GM12891 (cell line): ENCODE data around the gene SLC11A2.
"Not testable (repeated sequence)": the region's sequence is repeated elsewhere in the genome, so short reads cannot be mapped to it uniquely, and the experiment has no call there.

Experiments
- DNase-seq: peaks from one replicate; pipeline ENCODE4 v3.0.0; 2011; ENCODE audit warnings: low spot score; ENCODE audit not compliant: insufficient read length
- FAIRE-seq: peaks from 2 replicates; lab custom pipeline; 2011; peaks lifted over from hg19 to GRCh38; lab: Jason Lieb, UNC
- PAX5 ChIP-seq: IDR thresholded peaks from 2 replicates; pipeline ENCODE4 v1.6.1; 2011; ENCODE audit warnings: low read length, moderate library complexity, mild to moderate bottlenecking; ENCODE audit not compliant: insufficient read depth, severe bottlenecking
- POLR2A ChIP-seq: IDR thresholded peaks from 2 replicates; pipeline ENCODE4 v1.6.1; 2011; ENCODE audit warnings: low read depth, low read length, control low read depth
- POLR2AphosphoS5 ChIP-seq: IDR thresholded peaks from 2 replicates; pipeline ENCODE4 v1.6.1; 2011; ENCODE audit warnings: low read depth, low read length, control low read depth
- POU2F2 ChIP-seq: IDR thresholded peaks from 2 replicates; pipeline ENCODE4 v1.6.1; 2011; ENCODE audit warnings: low read depth, mild to moderate bottlenecking, control low read depth, low read length, moderate library complexity
- SPI1 ChIP-seq: IDR thresholded peaks from 2 replicates; pipeline ENCODE4 v1.6.1; 2011; ENCODE audit warnings: low read depth, low read length, control low read depth
- TAF1 ChIP-seq: IDR thresholded peaks from 2 replicates; pipeline ENCODE4 v1.6.1; 2011; ENCODE audit warnings: low read depth, low read length, control low read depth

The SLC11A2 gene

DNA sequence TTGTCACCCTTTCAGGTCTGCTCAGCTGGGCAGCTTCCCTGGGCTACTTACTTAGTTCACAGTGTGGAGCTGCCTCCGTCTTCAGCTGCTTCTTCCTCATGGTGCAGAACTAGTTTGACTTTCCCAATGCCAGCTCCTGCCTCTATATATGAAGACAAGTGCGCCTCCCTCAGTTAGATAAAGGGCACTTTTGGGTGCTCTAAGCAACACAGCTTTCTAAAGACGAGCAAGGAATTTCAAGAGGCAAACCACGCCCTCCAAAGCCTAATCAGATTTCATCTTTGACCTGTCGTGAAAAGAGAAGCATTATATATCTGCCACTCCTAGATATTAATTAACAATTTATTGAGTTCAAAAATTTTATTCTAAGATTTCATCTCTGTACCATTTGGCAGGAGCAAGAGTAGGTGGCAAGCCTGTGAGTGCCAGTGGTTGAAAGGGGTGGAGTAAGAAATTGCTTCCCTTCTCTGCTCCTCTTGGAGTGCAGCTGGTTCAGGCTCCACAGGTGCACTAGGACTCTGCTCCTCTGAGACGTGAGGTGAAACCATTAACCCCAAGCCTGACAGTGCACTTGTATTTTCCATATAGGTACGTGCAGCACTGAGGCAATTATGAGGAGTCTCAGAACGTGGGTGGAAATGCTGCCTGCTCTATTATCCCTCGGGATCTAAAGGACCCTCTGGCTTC, 2.1 kb upstream of the SLC11A2 start:
- no peak for TF ChIP-seq POU2F2
- no peak for TF ChIP-seq PAX5
- no peak for TF ChIP-seq POLR2AphosphoS5
- TF ChIP-seq TAF1, result no peak
- TF ChIP-seq POLR2A, result no peak
- no peak for TF ChIP-seq SPI1
- no peak for FAIRE-seq
- DNase-seq, result no peak

GRCh38 chr12:51027342-51027835, 1.2 kb upstream of the SLC11A2 start:
- FAIRE-seq (no peak), DNase-seq (no peak)
- TF ChIP-seq SPI1 (no peak), POLR2AphosphoS5 (no peak), TAF1 (no peak), POLR2A (no peak), POU2F2 (no peak), PAX5 (no peak)

- DNase-seq (no peak), FAIRE-seq (no peak)
- TF ChIP-seq TAF1 (no peak), POU2F2 (no peak), POLR2AphosphoS5 (no peak)
Measured at GRCh38 chr12:51025338-51025835, 797 bp downstream of the SLC11A2 start.

DNA sequence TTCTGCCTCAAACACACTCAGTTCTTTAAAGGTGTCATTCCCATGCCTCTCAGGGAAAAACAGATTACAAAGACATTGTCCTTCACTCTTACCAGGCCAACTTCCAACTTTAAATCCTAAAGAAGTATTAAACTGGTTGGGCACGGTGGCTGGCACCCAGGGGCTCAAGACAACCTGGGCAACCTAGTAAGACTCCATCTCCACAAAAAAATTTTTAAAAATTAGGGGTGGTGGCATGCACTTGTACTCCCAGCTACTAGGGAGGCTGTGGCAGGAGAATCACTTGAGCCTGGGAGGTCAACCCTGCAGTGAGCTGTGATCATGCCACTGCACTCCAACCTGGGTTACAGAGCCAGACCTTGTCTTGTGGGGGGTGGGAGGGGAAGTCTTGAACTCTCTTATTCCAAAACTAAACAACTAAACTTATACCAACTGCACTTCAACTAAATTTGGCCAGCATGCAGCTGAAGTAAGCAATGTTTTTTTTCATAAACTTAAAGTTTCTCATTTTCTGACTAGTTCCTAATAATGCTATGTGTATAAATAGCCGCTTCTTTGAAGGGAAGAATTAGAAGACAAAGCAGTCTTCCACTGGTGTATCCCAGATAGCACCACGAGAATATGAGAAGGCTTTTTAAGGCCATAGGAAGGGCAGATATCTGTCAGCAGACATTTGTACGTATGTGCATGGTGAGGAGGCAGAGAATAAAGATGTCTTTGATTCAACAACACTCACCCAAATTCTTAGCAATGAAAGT, 2.4 kb downstream of the SLC11A2 start:
- DNase-seq (no peak), FAIRE-seq (no peak)
- TF ChIP-seq POLR2A (no peak), PAX5 (no peak), POLR2AphosphoS5 (no peak), POU2F2 (no peak), TAF1 (no peak), SPI1 (no peak)

GRCh38 chr12:51021694-51022093, 4.5 kb downstream of the SLC11A2 start:
- DNase-seq, result no peak
- FAIRE-seq, result no peak
- TF ChIP-seq POLR2A (no peak), POLR2AphosphoS5 (no peak)

- DNase-seq (no peak), FAIRE-seq (no peak)
- TF ChIP-seq SPI1 (no peak), PAX5 (no peak), POLR2AphosphoS5 (no peak), POU2F2 (no peak), POLR2A (no peak), TAF1 (no peak)
Measured at GRCh38 chr12:51020448-51021182, 5.6 kb downstream of the SLC11A2 start.

GRCh38 chr12:51019927-51020326, 6.3 kb downstream of the SLC11A2 start:
- DNase-seq, result no peak
- TF ChIP-seq PAX5, result no peak
- no peak for TF ChIP-seq POU2F2
- no peak for TF ChIP-seq POLR2AphosphoS5
- no peak for TF ChIP-seq TAF1
- no peak for TF ChIP-seq SPI1
- no peak for TF ChIP-seq POLR2A
- FAIRE-seq, result no peak

- FAIRE-seq, result no peak
- DNase-seq, result no peak
Measured at GRCh38 chr12:51018956-51019355, 7.2 kb downstream of the SLC11A2 start.

GRCh38 chr12:51017452-51017851, 8.7 kb downstream of the SLC11A2 start:
- DNase-seq, result no peak
- FAIRE-seq, result no peak
- no peak for TF ChIP-seq POLR2A
- TF ChIP-seq TAF1, result no peak
- TF ChIP-seq PAX5, result no peak
- no peak for TF ChIP-seq POU2F2
- TF ChIP-seq POLR2AphosphoS5, result no peak
- TF ChIP-seq SPI1, result no peak

More at GRCh38 chr12:51018956-51019355, 7.2 kb downstream of the SLC11A2 start:
- TF ChIP-seq PAX5 (no peak), SPI1 (no peak), POU2F2 (no peak), TAF1 (no peak), POLR2AphosphoS5 (no peak), POLR2A (no peak)

- not testable (repeated sequence) for FAIRE-seq, DNase-seq
Measured at GRCh38 chr12:51014467-51014866, 11.7 kb downstream of the SLC11A2 start.
